HG03469 (cell line): ENCODE measurements around the gene SMG7.
"Not testable (repeated sequence)": the region's sequence is repeated elsewhere in the genome, so short reads cannot be mapped to it uniquely, and the experiment has no call there.

ENCODE experiments used
- ATAC-seq: cut with Tn5 transposase; IDR thresholded peaks from one replicate; pipeline ENCODE4 v1.9.1; 2021; ENCODE audit warnings: mild to moderate bottlenecking, moderate library complexity, moderate number of reproducible peaks; ENCODE audit not compliant: unreplicated experiment

SMG7 gene

GRCh38 chr1:183472488-183473216 lies at the start of gene SMG7:
SMG7 (plus strand) TSS chr1:183472499; CDS start chr1:183472621, 122 bp downstream.
- ATAC-seq = no peak

- ATAC-seq = no peak
Observed at GRCh38 chr1:183423541-183423940, 48.8 kb upstream of the SMG7 start.

- ATAC-seq = no peak
Observed at GRCh38 chr1:183424691-183425090, 47.6 kb upstream of the SMG7 start.

- not testable (repeated sequence) for ATAC-seq
Observed at GRCh38 chr1:183427591-183427990, 44.7 kb upstream of the SMG7 start.

- ATAC-seq = no peak
Observed at GRCh38 chr1:183431840-183432547, 40.3 kb upstream of the SMG7 start.

GRCh38 chr1:183432548-183432875 lies 39.8 kb upstream of the SMG7 start:
- no peak for ATAC-seq

- no peak for ATAC-seq
Observed at GRCh38 chr1:183433703-183434102, 38.6 kb upstream of the SMG7 start.

- no peak for ATAC-seq
Observed at GRCh38 chr1:183435497-183435896, 36.8 kb upstream of the SMG7 start.

GRCh38 chr1:183438060-183438459 lies 34.2 kb upstream of the SMG7 start:
- no peak for ATAC-seq

GRCh38 chr1:183443011-183443410 lies 29.3 kb upstream of the SMG7 start:
- ATAC-seq = no peak

GRCh38 chr1:183443466-183443865 lies 28.8 kb upstream of the SMG7 start:
- ATAC-seq = no peak

GRCh38 chr1:183444243-183444642 lies 28.1 kb upstream of the SMG7 start:
- ATAC-seq = no peak

- no peak for ATAC-seq
Observed at GRCh38 chr1:183449223-183449770, 23.0 kb upstream of the SMG7 start.

- ATAC-seq = no peak
Observed at GRCh38 chr1:183450093-183450492, 22.2 kb upstream of the SMG7 start.

- no peak for ATAC-seq
Observed at GRCh38 chr1:183454377-183454776, 17.9 kb upstream of the SMG7 start.

GRCh38 chr1:183456826-183457225 lies 15.5 kb upstream of the SMG7 start:
- no peak for ATAC-seq

GRCh38 chr1:183457449-183457848 lies 14.8 kb upstream of the SMG7 start:
- ATAC-seq = no peak

GRCh38 chr1:183460596-183460995 lies 11.7 kb upstream of the SMG7 start:
- no peak for ATAC-seq

GRCh38 chr1:183461350-183461749 lies 10.9 kb upstream of the SMG7 start:
- no peak for ATAC-seq

GRCh38 chr1:183463566-183463965 lies 8.7 kb upstream of the SMG7 start:
- ATAC-seq = no peak

- ATAC-seq = no peak
Observed at GRCh38 chr1:183466781-183467180, 5.5 kb upstream of the SMG7 start.

- no peak for ATAC-seq
Observed at GRCh38 chr1:183467687-183468086, 4.6 kb upstream of the SMG7 start.
